Tibial nerve (tissue), 4 donors: ENCODE results near the gene ZCCHC14. TPM values are rescaled to one million over a fixed set of nuclear protein-coding genes. Genes with fewer than 3 reads are reported as not detected.
A peak's percentile ranks its signal among the peaks of the same experiment; 100 is the strongest.

Source experiments
- DNase-seq, 2 donors: peaks; one replicate each; pipeline ENCODE4 v3.0.0-alpha.2; 2019; ENCODE audit warnings: low spot score in 2 of 2
- H3K27ac ChIP-seq, 4 donors: fragments of 200-600 bp; sonication (generic) in 3 of 4; one replicate each; pipeline ENCODE4 v1.5.1; 2017 to 2019; ENCODE audit warnings: mild to moderate bottlenecking in 1 of 4
- H3K27me3 ChIP-seq, 2 donors: fragments of 200-600 bp; sonication (generic) in 1 of 2; one replicate each; pipeline versions ENCODE4 v1.5.1 to v1.6.0; 2017 to 2019
- H3K36me3 ChIP-seq, 3 donors: fragments of 200-600 bp; sonication (generic); one replicate each; pipeline ENCODE4 v1.5.1; 2018 to 2019
- H3K4me1 ChIP-seq, 4 donors: fragments of 200-600 bp; sonication (generic) in 3 of 4; one replicate each; pipeline ENCODE4 v1.5.1; 2017 to 2019
- H3K4me3 ChIP-seq, 4 donors: fragments of 200-600 bp; sonication (generic) in 3 of 4; one replicate each; pipeline ENCODE4 v1.5.1; 2017 to 2019; ENCODE audit warnings: mild to moderate bottlenecking in 1 of 4, moderate library complexity in 1 of 4
- H3K9me3 ChIP-seq, 4 donors: fragments of 200-600 bp; sonication (generic) in 3 of 4; one replicate each; pipeline ENCODE4 v1.5.1; 2017 to 2019
- EP300 ChIP-seq, 2 donors: sonication (generic); formaldehyde crosslinking; IDR thresholded peaks; one replicate each; pipeline ENCODE4 v1.6.1; 2017; ENCODE audit warnings: antibody characterized with exemption in 2 of 2, mild to moderate bottlenecking in 1 of 2
- POLR2A ChIP-seq, 2 donors: fragments of 450-650 bp; IDR thresholded peaks; one replicate each; pipeline ENCODE4 v1.6.1; 2017; ENCODE audit warnings: antibody characterized with exemption in 2 of 2, mild to moderate bottlenecking in 2 of 2, moderate library complexity in 2 of 2
- WGBS, 2 donors: methylation state at CpG; one replicate each; pipeline ENCODE4 v1.1.5; 2018; 5-methylcytosine and 5-hydroxymethylcytosine counted together
- total RNA-seq, 4 donors: library from RNA; depleted of rRNA; stranded (reverse); fragments of >200 nt; gene quantifications; one replicate each; pipeline ENCODE4 v1.1.0, GENCODE V29; 2016
- TF ChIP-seq, protein P1 (sequence below), 5 experiments: fragments of 200-600 bp in 3 of 5; fragments of 450-650 bp in 2 of 5; sonication (generic) in 3 of 5; IDR thresholded peaks; one replicate each; pipeline ENCODE4 v1.5.1; 2016 to 2019; ENCODE audit warnings: antibody characterized with exemption in 5 of 5, mild to moderate bottlenecking in 3 of 5, moderate library complexity in 2 of 5

Gene ZCCHC14
- total RNA-seq, 4 donors from 2014 or later, result 15.3 to 45.8 (median 25.8) TPM

DNA sequence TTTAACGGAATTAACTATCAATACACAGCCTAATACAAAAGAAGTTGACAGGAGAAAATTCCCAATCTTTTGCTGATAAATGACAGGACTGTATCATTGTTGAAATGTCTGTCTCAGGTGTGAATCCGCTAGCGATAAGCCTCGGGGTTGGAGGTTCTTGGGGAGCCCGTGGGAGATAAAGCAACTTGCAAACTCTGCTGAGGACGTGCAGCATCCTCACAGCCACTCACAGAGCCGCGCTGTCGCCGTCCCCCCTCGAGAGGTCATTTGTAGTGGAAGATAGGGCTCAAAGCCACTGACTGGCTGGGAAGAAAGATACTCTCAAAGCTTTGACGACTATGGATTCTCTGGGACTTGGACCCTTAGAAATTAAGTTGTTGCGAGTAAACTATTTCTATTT, 83.7 kb downstream of the ZCCHC14 start:
- TF ChIP-seq EP300 (IDR thresholded peaks at IDR 0.05) (no peak), POLR2A (IDR thresholded peaks at IDR 0.05) (no peak)
- TF ChIP-seq, protein P1, sequence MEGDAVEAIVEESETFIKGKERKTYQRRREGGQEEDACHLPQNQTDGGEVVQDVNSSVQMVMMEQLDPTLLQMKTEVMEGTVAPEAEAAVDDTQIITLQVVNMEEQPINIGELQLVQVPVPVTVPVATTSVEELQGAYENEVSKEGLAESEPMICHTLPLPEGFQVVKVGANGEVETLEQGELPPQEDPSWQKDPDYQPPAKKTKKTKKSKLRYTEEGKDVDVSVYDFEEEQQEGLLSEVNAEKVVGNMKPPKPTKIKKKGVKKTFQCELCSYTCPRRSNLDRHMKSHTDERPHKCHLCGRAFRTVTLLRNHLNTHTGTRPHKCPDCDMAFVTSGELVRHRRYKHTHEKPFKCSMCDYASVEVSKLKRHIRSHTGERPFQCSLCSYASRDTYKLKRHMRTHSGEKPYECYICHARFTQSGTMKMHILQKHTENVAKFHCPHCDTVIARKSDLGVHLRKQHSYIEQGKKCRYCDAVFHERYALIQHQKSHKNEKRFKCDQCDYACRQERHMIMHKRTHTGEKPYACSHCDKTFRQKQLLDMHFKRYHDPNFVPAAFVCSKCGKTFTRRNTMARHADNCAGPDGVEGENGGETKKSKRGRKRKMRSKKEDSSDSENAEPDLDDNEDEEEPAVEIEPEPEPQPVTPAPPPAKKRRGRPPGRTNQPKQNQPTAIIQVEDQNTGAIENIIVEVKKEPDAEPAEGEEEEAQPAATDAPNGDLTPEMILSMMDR (IDR thresholded peaks at IDR 0.05), result no peak
- no peaks in the 10 kb centered on the region for H3K27me3 ChIP-seq
- WGBS, 2 donors, result 82 to 86% methylated on average over 13 of the region's 13 CpGs
- no peak overlapping the region for H3K4me3 ChIP-seq
- H3K9me3 ChIP-seq, result no peaks in the 10 kb centered on the region
- peaks cover 0 to 94% (median 26%) of the 10 kb centered on the region in 3 donors for H3K36me3 ChIP-seq
- peaks cover 0 to 4% (median 0%) of the 10 kb centered on the region in 4 donors for H3K4me1 ChIP-seq
- no peak overlapping the region for H3K27ac ChIP-seq
- no peak for DNase-seq

DNA sequence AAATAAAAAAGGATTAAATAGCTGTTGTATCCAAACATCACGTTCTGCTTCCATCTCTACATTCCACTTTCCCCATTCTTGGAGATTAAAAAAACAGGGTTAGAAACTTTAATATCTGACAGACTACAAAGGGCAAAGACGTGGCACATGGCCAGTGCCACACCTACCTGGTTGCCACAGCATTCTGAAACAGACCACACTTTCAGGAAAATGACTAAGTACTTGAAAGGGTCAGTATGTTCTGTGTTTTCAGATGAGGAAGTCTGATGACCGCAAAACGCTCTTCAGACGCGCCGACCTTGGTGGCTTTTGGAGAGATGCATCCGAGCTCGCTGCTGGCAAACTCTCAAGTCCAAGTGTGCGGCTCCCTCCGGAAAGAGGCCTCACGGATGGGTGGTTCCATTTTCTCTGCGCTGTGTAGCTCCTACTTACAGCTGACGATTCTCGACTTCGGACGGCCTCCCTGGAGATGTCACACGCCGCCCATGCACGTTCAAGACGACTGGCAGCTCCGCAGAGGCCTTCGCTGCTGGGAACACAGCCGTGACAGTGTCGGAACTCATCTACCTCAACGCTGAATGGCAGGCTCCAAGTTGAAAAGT, 85.2 kb downstream of the ZCCHC14 start:
- 78 to 82% methylated on average over 26 of the region's 26 CpGs for WGBS, 2 donors
- Histone ChIP-seq H3K27me3 (no peaks in the 10 kb centered on the region), H3K36me3 (peaks cover 0 to 91% (median 25%) of the 10 kb centered on the region in 3 donors), H3K4me3 (no peak overlapping the region), H3K9me3 (no peaks in the 10 kb centered on the region), H3K4me1 (peaks cover 0 to 4% (median 0%) of the 10 kb centered on the region in 4 donors), H3K27ac (peak overlapping the region in 1 of 4 donors; percentile 69)
- TF ChIP-seq, protein P1 (IDR thresholded peaks at IDR 0.05), result no peak
- TF ChIP-seq EP300 (IDR thresholded peaks at IDR 0.05) (peak; percentile 71 to 84), POLR2A (IDR thresholded peaks at IDR 0.05) (no peak)
- DNase-seq, result peak in 1 of 2 donors; percentile 44

DNA sequence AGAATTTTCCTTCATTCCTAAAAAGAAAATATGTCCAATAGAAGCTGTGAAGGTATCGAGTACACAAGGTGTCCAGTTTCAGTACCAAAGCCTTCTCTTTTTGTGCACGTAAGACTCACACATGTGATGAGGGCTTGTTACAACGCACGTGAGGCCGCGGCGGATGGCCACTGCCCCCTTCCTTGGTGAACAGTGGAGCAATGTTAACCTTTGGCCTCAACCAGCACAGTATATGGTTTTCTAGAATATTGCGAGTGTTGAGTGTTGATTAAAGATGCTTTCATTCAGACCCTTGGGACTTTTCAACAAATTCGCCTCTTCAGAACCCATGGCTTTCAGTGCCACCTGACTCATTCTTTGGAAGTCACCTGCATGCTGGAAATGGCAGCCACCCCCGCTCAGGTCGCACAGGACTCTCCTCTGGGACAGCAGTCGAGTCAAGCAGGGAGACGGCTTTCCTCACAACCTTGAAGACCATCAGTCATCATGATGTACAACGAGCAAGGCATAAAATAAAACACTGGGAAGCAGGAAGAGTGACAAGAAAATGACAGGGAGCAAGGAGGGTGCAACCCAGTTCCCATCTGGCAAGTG, 86.2 kb downstream of the ZCCHC14 start:
- no peak for TF ChIP-seq POLR2A (IDR thresholded peaks at IDR 0.05)
- TF ChIP-seq EP300 (IDR thresholded peaks at IDR 0.05), result no peak
- TF ChIP-seq, protein P1 (IDR thresholded peaks at IDR 0.05), result no peak
- no peak for DNase-seq
- Histone ChIP-seq H3K4me1 (peaks cover 0 to 4% (median 0%) of the 10 kb centered on the region in 4 donors), H3K27me3 (no peaks in the 10 kb centered on the region), H3K27ac (peak overlapping the region in 2 of 4 donors; percentile 28 to 59), H3K9me3 (no peaks in the 10 kb centered on the region), H3K4me3 (no peak overlapping the region), H3K36me3 (peaks cover 2 to 91% (median 15%) of the 10 kb centered on the region in 3 donors)
- 82 to 86% methylated on average over 14 of the region's 14 CpGs for WGBS, 2 donors

DNA sequence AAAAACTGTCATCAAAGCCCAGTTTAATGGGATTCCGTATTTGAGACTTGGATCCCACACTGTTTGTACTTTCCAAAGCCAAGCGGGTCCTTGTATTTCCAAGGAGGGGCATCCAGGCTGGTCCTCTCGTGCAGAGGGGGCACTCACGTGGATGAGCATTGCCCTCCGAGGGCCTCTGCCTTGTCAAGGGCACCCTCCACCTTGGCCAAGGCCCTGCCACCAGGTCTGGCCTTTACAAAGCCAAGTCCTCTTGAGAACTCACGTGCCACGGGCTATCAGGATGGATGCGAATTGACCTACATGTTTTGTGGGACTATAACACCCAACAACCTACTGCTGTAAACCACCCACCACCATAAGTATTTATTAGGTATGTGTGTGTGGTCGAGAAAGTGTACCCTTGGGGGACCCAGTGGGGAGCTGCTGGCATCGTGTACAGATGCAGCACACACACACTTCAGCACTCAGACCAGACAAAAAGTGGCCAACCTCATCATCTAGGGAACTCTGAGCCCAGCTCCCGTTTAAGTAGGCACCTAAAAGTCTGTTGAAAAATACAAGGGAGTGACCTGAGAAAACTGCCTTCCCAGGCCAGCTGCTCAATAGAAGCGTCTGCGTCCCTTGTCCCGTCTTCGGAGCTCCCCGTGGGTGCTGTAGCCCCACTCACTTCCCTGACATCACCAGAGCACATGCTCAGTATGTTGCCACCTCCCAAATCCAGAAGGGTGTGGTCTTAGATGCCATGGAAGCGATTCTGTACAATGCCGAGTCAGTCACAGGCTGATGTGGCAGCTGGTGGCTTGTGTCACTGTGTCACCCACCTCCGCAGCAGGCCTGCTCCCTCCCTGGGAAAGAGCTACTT, 87.8 kb downstream of the ZCCHC14 start:
- Histone ChIP-seq H3K4me3 (no peak overlapping the region), H3K4me1 (peaks cover 0 to 4% (median 0%) of the 10 kb centered on the region in 4 donors), H3K27me3 (no peaks in the 10 kb centered on the region), H3K9me3 (no peaks in the 10 kb centered on the region), H3K36me3 (peaks cover 2 to 90% (median 4%) of the 10 kb centered on the region in 3 donors), H3K27ac (no peak overlapping the region)
- DNase-seq, result no peak
- 89 to 93% methylated on average over 18 of the region's 19 CpGs for WGBS, 2 donors
- no peak for TF ChIP-seq EP300 (IDR thresholded peaks at IDR 0.05)
- TF ChIP-seq, protein P1 (IDR thresholded peaks at IDR 0.05), result no peak
- TF ChIP-seq POLR2A (IDR thresholded peaks at IDR 0.05), result no peak
